ENCODE data around the gene TMEM125. TPM values are rescaled to one million over a fixed set of nuclear protein-coding genes. Genes with fewer than 3 reads are reported as not detected.
A peak's percentile ranks its signal among the peaks of the same experiment; 100 is the strongest.

The TMEM125 gene
- polyA plus RNA-seq (2013, experiment 1 of 2; ENCODE audit: insufficient read length), result not detected
- polyA plus RNA-seq (2013, experiment 2 of 2; ENCODE audit: insufficient read length), result 0.11 TPM

DNA sequence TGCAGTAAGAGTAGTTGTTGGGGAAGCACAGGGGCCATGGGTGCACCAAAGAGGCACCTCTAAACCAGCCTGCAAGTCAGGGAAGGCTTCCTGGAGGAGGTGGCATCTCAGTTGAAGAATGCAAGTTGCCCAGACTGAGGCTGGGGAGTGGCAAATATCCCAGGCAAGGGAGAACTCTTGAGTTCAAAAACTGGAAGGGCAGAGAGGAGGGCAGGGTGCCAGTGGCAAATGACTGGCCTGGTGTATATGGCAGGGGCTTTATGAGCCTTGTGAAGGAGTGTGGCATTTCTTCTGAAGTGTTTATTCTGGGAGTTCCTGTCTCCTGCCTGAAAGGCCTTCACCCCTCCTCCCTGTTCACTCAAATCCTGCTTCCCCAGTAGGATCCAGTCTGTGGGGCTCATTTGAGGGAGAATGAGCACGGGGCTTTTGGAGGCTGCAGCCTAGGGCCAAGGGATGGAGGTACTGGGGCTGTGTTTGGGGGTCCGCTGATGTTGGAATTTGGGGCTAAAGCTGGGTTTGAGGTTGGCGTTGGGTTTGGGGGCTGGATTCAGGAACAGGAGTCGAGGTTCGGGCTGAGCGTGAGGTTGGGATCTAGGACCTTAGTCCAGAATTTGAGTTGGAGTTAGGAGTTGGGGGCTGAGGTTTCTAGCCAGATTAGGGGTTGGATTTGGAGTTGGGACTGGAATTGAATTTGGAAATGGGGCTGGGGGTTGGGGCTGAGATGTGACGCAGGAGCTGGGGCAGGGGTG lies at the start of gene TMEM125:
Gene TMEM125, plus strand, starts transcription at position 357 of the 749 bp plus-strand sequence. CDS start 2,740 bp downstream, outside the sequence.
- DNase-seq, result no peak

DNA sequence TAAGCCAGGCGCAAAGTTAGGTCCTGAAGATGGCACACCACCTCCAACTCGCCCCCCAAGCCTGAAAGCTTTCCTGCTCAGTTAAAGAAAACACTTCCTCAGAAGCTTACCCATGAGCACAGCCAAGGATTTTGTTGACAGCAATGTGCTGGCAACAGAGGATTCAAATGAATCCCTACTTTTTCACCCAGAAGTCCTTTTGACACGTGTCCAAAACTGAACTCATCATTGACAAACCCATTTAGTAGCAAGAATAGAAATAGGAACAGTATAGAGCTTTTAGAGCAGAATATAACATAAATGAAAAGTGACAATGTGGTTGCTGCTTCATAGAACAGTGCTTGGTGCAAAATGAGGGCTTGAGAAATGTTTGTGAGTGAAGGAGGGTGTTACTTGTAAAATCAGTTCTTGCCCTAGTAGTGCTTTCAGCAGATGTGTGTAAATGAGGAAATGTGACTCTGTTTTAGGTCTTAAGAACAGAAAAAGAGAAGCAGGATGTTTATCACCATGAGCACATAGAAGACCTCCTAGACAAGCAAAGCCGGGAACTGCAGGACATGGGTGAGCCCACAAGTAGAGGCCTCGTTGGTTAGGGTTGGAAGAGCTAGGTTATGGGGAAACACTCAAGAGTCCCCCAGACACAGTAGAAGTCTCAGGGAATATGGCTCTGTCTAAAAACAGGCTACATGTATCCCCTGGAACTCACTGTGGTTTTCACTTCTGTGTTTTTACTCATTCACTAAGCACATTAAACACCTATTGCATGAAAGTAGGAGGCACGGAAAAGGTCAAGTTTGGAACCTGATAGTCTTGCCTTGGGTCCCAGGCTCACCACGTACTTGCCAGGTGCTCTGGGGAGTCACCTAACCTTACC lies 48.6 kb upstream of the TMEM125 start:
- DNase-seq, result no peak

DNA sequence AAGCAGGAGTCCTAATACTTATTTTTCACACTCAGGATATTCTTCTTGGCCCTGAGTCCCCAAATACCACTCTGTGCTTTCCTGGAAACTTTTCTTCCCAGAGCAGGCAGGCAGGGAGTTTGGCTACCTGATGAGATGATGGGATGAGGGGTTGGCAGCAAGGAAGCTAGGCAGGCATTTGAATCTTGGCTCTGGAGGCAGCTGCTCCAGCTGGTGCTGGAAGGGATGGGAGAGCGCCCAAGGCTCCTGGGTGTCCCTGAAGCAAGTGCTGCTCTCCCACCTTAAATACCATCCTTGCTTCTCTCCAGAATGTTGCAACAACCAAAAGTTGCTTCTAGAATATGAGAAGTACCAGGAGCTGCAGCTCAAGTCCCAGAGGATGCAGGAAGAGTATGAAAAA lies 48.0 kb upstream of the TMEM125 start:
- no peak for DNase-seq

DNA sequence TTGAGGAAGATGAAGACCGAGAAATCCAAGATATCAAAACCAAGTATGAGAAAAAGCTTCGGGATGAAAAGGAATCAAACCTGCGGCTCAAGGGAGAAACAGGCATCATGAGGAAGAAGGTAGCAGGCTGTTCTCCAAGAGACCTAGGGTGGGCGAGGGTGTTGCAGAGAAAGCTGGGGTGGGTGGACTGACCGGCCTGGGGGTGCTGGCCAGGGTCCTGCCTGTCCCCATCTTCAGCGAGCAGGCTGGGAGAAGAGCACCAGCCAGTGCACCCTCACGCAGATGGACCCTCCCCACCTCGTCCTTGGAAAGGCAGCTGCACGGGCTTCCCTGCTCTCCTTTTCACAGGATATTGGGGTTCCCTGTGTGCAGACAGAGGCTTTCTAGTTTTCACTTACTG lies 46.9 kb upstream of the TMEM125 start:
- DNase-seq, result no peak

DNA sequence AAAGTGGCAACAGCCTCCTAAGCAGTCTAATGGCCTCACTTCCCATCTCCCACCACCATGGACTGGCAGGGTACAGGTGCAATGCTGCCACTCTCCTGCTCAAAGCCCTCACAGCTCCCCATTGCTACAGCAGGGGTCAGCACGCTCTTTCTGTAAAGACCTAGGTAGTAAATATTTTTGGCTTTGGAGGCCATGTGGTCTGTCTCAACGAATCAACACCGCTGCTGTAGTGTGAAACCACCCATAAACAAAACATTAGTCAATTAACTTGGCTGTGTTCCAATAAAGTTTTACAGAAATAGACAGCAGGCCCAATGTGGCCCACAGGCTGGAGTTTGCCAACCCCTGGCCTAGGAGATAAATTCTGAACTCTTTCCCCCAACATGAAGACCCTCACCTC lies 44.6 kb upstream of the TMEM125 start:
- no peak for DNase-seq

DNA sequence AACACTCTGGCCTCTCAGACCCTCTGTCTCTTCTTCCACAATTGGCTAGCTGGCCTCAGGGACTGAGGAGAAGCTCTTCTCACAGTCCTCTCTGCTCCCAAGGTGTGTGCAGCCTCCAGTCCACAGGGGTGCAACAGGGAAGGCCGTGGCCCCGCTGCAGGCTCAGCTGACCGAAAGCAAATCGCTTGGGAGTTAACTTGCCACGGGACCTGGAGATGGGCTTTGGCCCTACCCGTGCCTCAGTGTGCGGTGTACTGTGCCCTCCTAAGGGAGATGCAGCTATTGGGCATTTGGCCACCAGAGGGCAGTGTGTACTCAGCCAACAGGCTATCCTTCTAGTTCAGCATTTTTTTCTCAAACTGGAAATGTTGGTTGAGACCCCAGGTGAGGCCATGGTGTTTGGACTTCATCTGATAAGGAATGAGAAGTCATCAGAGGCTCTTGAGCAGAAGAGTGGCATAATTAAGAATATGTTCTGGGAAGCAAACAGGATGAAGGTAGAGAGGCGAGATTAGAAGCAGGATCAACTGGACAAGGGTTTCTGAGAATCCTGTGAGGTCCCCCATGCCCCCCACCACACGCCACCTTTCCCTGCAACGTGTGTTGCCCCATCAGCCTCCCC lies 42.5 kb upstream of the TMEM125 start:
- peak; percentile 68 for DNase-seq

DNA sequence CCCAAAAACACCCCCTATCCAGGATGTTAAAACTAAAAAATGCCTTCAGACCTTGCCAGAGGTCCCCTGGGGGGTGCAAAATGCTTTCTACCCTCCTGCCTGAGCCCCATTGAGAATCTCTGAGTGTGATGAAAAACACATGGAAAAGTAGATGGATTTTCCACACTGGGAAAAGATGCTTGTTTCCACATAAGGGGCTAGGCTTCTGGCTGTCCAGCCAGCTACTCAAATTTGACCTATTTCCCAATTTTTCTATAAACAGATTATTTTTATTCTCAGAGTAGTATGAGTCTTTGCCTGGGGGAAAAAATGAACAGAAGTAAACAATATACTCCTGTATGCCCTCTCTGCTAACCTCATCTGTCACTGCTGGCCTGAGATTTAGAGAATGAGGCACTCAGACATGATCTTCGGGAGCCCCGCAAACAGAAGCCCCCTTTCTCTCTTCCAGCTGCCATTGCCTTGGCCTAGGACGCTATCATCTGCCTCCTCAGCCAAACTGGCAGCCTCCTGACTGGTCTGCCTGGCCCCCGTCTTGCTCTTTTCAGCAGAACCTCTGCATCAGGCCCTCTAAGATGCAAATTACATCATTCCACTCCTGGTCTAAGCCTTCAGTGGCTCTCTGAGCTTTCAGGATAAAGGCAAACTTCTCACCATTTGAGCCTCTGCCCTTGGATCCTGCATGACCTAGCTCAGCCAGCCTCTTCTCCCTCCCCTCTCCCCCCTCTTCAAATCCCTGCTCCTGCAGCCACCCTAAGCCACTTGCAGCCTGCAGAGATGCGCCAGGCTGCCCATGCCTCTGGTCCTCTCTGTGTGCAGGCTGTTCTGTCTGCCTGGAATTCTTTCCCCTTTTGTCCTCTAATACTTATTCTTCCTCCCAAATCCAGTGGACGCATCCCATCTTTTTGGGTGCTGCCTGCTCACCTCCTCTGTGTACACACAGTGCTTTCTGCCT lies 39.7 kb upstream of the TMEM125 start:
- no peak for DNase-seq

DNA sequence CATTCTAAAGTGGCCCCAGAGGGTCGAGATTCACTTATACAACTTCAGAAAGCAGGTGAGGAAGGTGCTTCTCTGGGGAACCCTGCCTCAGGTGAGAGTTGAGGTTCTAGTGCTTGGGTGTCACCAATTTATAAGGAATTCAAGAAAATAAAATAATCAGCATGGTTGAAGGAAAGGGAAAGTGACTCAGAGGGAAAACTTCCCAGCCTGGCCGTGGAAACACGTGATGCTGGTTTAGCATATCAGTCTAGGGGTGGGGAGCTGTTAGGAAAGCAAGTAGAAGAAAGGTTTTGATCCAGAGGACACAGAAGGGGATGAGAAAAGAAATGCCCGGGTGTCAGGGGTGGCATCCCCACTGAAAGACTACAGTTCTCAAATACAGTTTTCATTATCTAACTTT lies 37.7 kb upstream of the TMEM125 start:
- DNase-seq, result peak; percentile 68

DNA sequence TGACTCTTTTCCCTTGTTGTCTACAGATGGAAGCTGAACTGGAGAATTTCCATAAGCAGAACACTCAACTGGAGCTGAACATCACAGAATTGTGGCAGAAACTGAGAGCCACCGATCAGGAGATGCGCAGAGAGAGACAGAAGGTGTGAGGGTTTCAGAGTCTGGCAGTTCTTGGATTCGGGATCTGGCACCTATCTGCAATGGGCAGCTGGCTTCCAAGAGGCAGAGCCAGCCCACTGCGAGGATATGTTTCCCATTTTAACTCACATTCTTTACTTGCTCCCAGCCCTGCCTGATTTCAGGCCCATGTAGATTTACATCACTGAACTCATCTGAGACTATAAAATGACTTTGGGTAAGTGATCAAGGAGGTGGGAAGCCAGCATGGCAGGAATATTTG lies 37.3 kb upstream of the TMEM125 start:
- peak; percentile 29 for DNase-seq

DNA sequence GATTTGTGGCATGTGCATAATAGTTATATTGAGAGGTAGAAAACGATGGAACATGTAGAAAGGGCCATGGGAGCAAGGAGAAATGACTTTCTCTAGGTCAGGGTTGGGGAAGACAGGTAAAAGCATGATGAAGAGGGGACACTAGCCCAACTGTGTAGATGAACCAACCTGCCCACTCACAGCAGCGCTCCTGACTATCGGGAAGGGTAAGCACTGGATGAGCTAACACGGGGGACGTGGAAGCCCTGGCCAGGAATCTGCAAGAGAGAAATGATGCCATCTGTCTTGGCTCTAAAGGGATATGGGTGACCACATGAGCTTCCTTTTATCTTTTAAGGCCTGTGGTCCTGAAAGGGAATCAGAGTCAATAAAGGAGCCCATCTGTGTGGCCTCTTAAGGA lies 36.2 kb upstream of the TMEM125 start:
- DNase-seq, result no peak

DNA sequence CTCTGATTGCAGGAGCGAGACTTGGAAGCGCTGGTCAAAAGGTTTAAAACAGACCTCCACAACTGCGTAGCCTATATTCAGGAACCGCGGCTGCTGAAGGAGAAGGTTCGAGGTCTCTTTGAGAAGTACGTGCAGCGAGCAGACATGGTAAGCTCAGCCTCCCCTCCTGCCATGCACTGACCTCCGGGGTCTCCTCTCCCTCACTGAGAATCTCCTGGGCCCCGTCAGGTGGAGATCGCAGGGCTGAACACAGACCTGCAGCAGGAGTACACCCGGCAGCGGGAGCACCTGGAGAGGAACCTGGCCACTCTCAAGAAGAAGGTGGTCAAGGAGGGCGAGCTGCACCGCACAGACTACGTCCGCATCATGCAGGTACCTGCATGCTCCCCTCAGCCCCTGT lies 35.5 kb upstream of the TMEM125 start:
- no peak for DNase-seq

DNA sequence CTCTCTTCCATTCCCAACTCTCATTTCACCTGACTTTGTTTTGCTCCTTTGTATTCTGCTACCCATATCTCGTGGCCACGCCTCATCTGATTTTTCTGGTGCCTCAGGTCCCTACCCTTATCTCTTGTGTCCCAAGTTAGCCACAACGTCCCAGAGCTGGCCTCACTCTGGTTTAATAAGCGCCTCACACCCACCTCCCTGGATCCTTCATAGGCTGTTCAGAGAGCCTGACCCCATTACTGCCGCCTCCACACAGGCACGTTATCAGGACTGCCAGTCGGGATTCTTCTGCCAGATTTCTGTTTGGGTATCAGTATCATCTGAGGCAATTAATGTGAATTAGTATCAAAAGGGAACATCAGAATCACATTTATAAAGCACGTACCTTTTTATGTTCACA lies 34.7 kb upstream of the TMEM125 start:
- no peak for DNase-seq

DNA sequence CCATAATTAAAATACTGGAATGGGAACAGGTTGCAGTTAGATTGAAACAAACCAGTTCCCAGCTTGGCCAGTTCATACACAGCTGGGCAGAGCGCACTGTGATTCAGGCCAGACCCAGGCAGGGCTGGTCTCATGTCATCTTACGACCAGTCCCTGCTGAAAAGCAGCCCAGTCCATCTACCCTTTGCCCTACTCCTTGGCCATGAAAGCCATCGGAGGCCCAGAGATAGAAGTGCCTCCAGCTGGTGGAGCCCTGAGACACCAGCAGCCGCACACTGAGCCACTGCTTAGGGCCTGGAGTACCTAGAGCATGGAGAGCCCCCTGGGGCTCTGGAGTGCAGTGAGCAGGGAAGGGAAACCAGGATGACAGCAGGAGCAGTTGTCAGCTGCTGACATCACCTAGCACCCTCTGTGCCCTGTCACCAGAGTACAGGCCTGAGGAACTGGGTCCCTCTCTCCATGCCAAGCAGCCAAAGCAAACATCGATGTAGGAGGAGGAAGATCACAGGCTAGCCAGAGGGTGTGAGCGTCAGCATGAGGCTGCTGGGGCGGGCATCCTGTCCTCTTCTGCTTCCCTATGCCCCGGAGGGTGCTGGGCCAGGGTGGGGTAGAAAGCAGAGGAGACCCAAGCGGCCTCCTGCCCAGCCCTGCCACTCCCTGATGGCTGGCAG lies 34.2 kb upstream of the TMEM125 start:
- no peak for DNase-seq

DNA sequence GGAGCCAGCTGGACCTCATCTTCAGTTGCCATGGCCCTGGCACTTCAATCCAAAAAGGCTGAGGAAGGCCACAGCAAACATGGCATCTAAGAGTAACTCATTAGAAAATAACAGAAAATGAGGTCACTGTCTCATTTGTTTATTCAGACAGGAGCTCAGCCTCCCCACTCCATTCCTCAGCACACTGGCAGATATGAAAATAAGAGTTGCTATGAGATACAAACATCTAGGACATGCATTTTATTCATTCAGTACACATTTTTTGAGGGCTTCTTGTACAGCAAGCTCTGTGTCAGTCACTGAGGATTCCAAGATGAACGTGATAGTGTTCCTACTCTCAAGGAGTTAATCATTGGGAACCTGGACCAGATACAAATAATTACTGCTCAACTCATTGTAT lies 32.7 kb upstream of the TMEM125 start:
- DNase-seq, result peak; percentile 20

DNA sequence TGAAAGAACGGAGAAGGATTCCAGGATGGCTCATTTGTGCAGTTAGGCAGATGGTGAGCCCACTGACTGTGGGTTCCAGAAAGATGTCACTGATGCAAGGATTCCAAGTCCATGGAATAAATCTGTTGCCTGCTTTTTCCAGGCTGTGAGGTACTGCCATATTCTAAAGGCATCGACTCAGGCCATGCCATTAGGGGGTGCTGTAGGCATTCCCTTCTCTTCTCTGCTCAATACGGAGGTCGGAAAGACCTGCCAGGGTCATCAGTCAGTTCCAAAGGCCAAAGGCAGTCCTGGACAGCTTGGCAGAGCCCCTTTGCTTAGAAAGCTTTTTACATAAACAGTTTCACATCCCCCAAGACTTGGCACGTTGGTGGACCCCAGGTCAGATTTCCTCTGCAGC lies 31.7 kb upstream of the TMEM125 start:
- DNase-seq, result peak; percentile 63

DNA sequence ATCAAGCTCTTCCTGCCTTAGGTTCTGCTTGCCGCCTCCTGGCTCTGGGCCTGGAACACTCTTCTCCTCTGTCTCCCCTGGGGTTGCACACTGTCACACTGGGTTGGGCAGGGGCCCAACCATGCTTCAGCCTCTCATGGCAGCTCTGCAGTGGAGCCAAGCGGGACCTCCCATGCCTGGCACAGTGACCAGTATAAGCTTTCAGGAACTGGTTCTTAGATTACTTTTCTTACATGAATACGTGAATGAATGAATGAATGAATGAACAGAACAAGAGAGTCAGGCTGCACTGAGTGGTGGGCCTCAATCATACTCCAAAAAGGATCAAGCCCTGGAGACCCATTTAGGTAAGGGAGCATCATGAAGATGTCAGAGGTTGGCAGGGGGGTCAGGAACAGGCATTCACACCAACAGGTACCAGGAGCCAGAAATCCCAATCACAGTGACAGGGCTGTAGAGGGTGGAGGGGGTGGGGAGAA lies 30.8 kb upstream of the TMEM125 start:
- DNase-seq, result no peak

DNA sequence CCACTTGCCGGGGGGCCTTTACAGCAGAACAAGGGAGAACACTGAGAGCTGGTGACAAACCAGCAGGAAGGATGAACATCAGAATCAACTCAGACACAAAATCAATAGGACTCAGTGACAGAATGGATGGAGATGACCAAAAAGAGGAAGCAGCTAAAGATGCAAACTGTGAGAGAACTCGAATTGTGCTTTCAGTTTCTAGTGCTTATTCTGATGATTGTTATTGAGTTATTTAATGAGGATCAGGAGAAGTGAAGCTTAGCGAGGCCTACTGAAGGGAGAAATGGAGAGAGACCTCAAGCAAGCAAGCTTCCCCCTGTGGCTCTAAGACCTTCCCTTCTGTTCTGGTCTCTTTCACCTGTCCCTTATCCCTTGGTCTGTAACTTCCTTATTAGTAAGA lies 30.3 kb upstream of the TMEM125 start:
- DNase-seq, result no peak

DNA sequence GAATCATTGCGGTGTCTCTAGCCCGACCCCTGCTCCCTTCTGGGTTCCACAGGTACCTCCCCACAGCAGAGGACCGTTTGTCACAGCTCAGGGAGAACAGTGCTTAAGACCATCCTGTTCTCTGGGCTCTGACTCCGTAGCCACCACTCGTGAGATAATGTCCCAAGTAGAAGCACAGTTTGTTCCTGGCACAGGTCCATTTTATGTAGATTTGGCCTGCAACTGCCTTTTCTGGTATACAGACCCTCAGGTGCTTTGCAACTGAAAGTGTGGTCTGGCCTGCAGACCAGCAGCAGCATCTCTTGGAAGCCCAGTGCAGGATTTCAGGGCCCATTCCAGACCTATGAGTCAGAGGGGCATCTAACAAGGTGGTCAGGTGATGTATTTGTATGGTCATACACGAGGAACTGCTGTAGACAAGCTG lies 28.4 kb upstream of the TMEM125 start:
- DNase-seq, result no peak

DNA sequence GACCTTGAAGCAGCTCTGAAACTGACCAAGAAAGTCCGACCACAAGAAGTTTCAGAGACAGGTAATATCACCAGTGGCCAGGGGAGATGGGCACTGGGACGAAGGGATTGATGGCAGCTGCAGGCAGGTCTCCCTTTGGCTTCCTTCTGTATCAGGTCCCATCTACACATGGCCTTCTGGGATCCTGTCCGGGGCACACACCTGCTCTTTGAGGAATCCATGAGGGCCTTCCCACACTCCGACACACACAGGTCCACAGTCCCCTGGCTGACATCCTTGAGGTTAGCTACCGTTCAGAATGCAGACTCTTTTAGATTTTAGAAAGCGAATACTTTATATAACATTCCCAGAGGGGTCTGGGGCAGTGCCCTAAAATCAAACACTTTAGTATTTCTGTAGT lies 26.5 kb upstream of the TMEM125 start:
- DNase-seq, result no peak

DNA sequence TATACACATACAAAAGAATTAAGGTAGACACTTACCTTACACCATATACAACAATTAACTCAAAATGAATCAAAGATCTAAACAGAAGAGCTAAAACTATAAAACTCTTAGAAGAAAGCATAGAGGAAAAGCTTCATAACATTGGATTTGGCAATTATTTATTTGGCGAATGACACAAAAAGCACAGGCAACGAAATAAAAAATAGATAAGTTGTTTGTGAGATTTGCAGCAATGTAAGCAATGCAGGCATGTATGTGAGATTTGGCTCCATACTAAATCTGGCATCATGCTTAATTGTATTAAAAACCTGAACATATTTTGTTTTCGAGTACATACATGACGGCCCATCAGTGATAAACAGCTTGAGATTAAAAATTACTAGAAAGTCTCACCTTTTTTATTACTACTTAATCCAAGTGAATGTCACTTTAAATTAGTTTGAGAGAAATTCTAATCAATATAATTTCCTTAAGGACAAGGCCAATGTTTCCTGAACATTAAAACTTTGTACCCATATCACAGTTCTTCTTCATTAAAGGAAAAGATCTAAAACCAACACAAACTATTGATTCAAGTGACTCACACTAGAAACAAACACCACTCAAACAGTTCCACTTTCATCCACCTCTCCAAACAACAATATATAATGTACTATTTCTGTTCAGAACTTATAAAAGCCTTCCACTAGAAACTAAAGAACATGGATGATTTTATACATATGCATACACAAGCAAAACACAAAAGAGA lies 23.1 kb upstream of the TMEM125 start:
- no peak for DNase-seq

Data from fibroblast of skin of scalp (primary cell).